Naive thymus-derived CD8-positive, alpha-beta T cell (primary cell): ENCODE data around the gene GSTM4. TPM values are rescaled to one million over a fixed set of nuclear protein-coding genes. Genes with fewer than 3 reads are reported as not detected.

Source experiments
- ATAC-seq, 2 donors: fragments of 150-1000 bp; cut with Tn5 transposase in 1 of 2; sonication (Bioruptor Pico), chemical (Tn5 transposase) in 1 of 2; 1 replicate in 1 of 2; 2 replicates in 1 of 2; pipeline ENCODE4 v1.10.0; 2021; ENCODE audit warnings: mild to moderate bottlenecking in 2 of 2, moderate library complexity in 2 of 2
- POLR2A ChIA-PET: fragments of 350-600 bp; sonication (Branson Sonifier 250); formaldehyde crosslinking; loops from one replicate; lab custom pipeline; 2021; ENCODE audit warnings: antibody characterized with exemption; lab: Charles Lee
- DNase-seq, 10 donors: peaks; one replicate each; pipeline versions ENCODE4 v3.0.0 to v3.0.0-alpha.2; 2020 to 2022
- H3K27ac Mint-ChIP-seq, 10 donors: one replicate each; pipeline ENCODE4 v1.8.0; 2020 to 2022; ENCODE audit warnings: mild to moderate bottlenecking in 10 of 10, mixed read lengths in 10 of 10, moderate library complexity in 4 of 10, inconsistent platforms in 1 of 10
- H3K27me3 Mint-ChIP-seq, 5 donors: one replicate each; pipeline ENCODE4 v1.8.0; 2021 to 2022; ENCODE audit warnings: mixed read lengths in 5 of 5
- H3K36me3 Mint-ChIP-seq, 3 donors: one replicate each; pipeline ENCODE4 v1.8.0; 2020 to 2022; ENCODE audit warnings: mixed read lengths in 3 of 3, mild to moderate bottlenecking in 2 of 3, inconsistent platforms in 1 of 3
- H3K4me1 Mint-ChIP-seq, 4 donors: one replicate each; pipeline ENCODE4 v1.8.0; 2021 to 2022; ENCODE audit warnings: mixed read lengths in 4 of 4
- H3K4me3 Mint-ChIP-seq, 10 donors: one replicate each; pipeline ENCODE4 v1.8.0; 2020 to 2022; ENCODE audit warnings: mild to moderate bottlenecking in 10 of 10, mixed read lengths in 10 of 10, moderate library complexity in 6 of 10, inconsistent platforms in 1 of 10
- H3K9me3 Mint-ChIP-seq, 9 donors: one replicate each; pipeline ENCODE4 v1.8.0; 2020 to 2022; ENCODE audit warnings: mixed read lengths in 9 of 9, mild to moderate bottlenecking in 3 of 9, inconsistent platforms in 1 of 9, moderate library complexity in 1 of 9
- polyA plus RNA-seq, 3 donors: library from polyadenylated mRNA; unstranded; fragments of 300-500 nt; fragmentation: Illumina TruSeq; gene quantifications; one replicate each; pipeline ENCODE4 v1.2.3, GENCODE V29; 2021
- total RNA-seq, 8 experiments: library from RNA in 2 of 8; stranded (reverse) in 2 of 8; gene quantifications; one replicate each; pipeline ENCODE4 v1.2.3 and lab custom pipeline; 2021 to 2026

GSTM4 gene
- total and polyA plus RNA-seq, 5 experiments from 2014 or later = 2.5 to 17.4 (median 8.6) TPM

GRCh38 chr1:109641861-109642260, 14.0 kb upstream of the GSTM4 start:
- peaks cover 4 to 14% (median 8%) of the 10 kb centered on the region in 4 donors for H3K4me1 Mint-ChIP-seq
- ATAC-seq = no peak
- H3K36me3 Mint-ChIP-seq = no peaks in the 10 kb centered on the region
- no peaks in the 10 kb centered on the region for H3K9me3 Mint-ChIP-seq
- no peak for DNase-seq
- POLR2A ChIA-PET = interaction anchor here (1.2 to 1.6 kb wide), 2 partner anchors 14 to 94 kb away, joined by 4 read pairs; partner anchors contain the start of genes GNAI3 and GSTM4
- peaks cover 0 to 7% (median 0%) of the 10 kb centered on the region in 5 donors for H3K27me3 Mint-ChIP-seq
- no peak overlapping the region for H3K27ac Mint-ChIP-seq
- no peak overlapping the region for H3K4me3 Mint-ChIP-seq

GRCh38 chr1:109642626-109643025, 13.3 kb upstream of the GSTM4 start:
- Mint-ChIP-seq H3K27ac (peak overlapping the region in 1 of 10 donors; percentile 46), H3K27me3 (peaks cover 0 to 7% (median 0%) of the 10 kb centered on the region in 5 donors), H3K4me3 (no peak overlapping the region), H3K36me3 (no peaks in the 10 kb centered on the region), H3K9me3 (no peaks in the 10 kb centered on the region), H3K4me1 (peaks cover 4 to 14% (median 8%) of the 10 kb centered on the region in 4 donors)
- no peak for ATAC-seq
- no peak for DNase-seq
- POLR2A ChIA-PET = no interaction called here

- POLR2A ChIA-PET = interaction anchor here (0.7 to 1.1 kb wide), 3 partner anchors 98 to 131 kb away, joined by 3 read pairs; no protein-coding TSS in a partner anchor
- no peaks in the 10 kb centered on the region for H3K36me3 Mint-ChIP-seq
- H3K9me3 Mint-ChIP-seq = no peaks in the 10 kb centered on the region
- H3K4me1 Mint-ChIP-seq = peaks cover 4 to 14% (median 8%) of the 10 kb centered on the region in 4 donors
- peaks cover 0 to 5% (median 0%) of the 10 kb centered on the region in 5 donors for H3K27me3 Mint-ChIP-seq
- ATAC-seq (peak; percentile 96 to 97), DNase-seq (peak; percentile 72 to 90 (median 84))
- H3K4me3 Mint-ChIP-seq = no peak overlapping the region
- peak overlapping the region in 3 of 10 donors; percentile 11 to 65 (median 19) for H3K27ac Mint-ChIP-seq
Observed at GRCh38 chr1:109643385-109644230, 12.3 kb upstream of the GSTM4 start.

GRCh38 chr1:109644670-109645069, 11.2 kb upstream of the GSTM4 start:
- no peak overlapping the region for H3K4me3 Mint-ChIP-seq
- H3K27ac Mint-ChIP-seq = no peak overlapping the region
- H3K9me3 Mint-ChIP-seq = no peaks in the 10 kb centered on the region
- DNase-seq (no peak), ATAC-seq (no peak)
- H3K4me1 Mint-ChIP-seq = peaks cover 4 to 14% (median 9%) of the 10 kb centered on the region in 4 donors
- no peaks in the 10 kb centered on the region for H3K36me3 Mint-ChIP-seq
- H3K27me3 Mint-ChIP-seq = peaks cover 0 to 5% (median 0%) of the 10 kb centered on the region in 5 donors
- POLR2A ChIA-PET = no interaction called here

- peaks cover 0 to 13% (median 6%) of the 10 kb centered on the region in 5 donors for H3K27me3 Mint-ChIP-seq
- no peak overlapping the region for H3K4me3 Mint-ChIP-seq
- no peak overlapping the region for H3K27ac Mint-ChIP-seq
- POLR2A ChIA-PET = no interaction called here
- no peaks in the 10 kb centered on the region for H3K9me3 Mint-ChIP-seq
- ATAC-seq (no peak), DNase-seq (no peak)
- no peaks in the 10 kb centered on the region for H3K36me3 Mint-ChIP-seq
- H3K4me1 Mint-ChIP-seq = peaks cover 0 to 7% (median under 1%) of the 10 kb centered on the region in 4 donors
Observed at GRCh38 chr1:109649491-109649914, 6.4 kb upstream of the GSTM4 start.

- Mint-ChIP-seq H3K27ac (no peak overlapping the region), H3K27me3 (peaks cover 0 to 13% (median 4%) of the 10 kb centered on the region in 5 donors), H3K4me3 (no peak overlapping the region), H3K36me3 (no peaks in the 10 kb centered on the region), H3K4me1 (peaks cover 5 to 18% (median 10%) of the 10 kb centered on the region in 4 donors), H3K9me3 (no peaks in the 10 kb centered on the region)
- no peak for DNase-seq
- POLR2A ChIA-PET = interaction anchor here (1.7 kb wide), 1 partner anchor 10 kb away, joined by 4 read pairs; no protein-coding TSS in a partner anchor
- ATAC-seq = no peak
Observed at GRCh38 chr1:109650609-109651008, 5.3 kb upstream of the GSTM4 start.

GRCh38 chr1:109652402-109652801, 3.5 kb upstream of the GSTM4 start:
- Mint-ChIP-seq H3K36me3 (no peaks in the 10 kb centered on the region), H3K4me1 (peaks cover 11 to 33% (median 23%) of the 10 kb centered on the region in 4 donors), H3K27ac (no peak overlapping the region), H3K27me3 (peaks cover 0 to 13% (median 4%) of the 10 kb centered on the region in 5 donors), H3K9me3 (no peaks in the 10 kb centered on the region), H3K4me3 (no peak overlapping the region)
- POLR2A ChIA-PET = interaction anchor here (1.4 kb wide), 1 partner anchor 13 kb away, joined by 3 read pairs; no protein-coding TSS in a partner anchor
- no peak for DNase-seq
- ATAC-seq = no peak

- Mint-ChIP-seq H3K4me1 (peaks cover 11 to 42% (median 28%) of the 10 kb centered on the region in 4 donors), H3K27ac (no peak overlapping the region), H3K4me3 (no peak overlapping the region), H3K27me3 (peaks cover 0 to 12% (median 4%) of the 10 kb centered on the region in 5 donors), H3K36me3 (peaks cover 0 to under 1% (median 0%) of the 10 kb centered on the region in 3 donors), H3K9me3 (no peaks in the 10 kb centered on the region)
- no peak for DNase-seq
- POLR2A ChIA-PET = interaction anchor here (1.4 kb wide), 1 partner anchor 14 kb away, joined by 3 read pairs; no protein-coding TSS in a partner anchor
- ATAC-seq = no peak
Observed at GRCh38 chr1:109653306-109653705, 2.6 kb upstream of the GSTM4 start.

- peaks cover 11 to 41% (median 31%) of the 10 kb centered on the region in 4 donors for H3K4me1 Mint-ChIP-seq
- DNase-seq = no peak
- ATAC-seq = no peak
- peak overlapping the region in 1 of 10 donors; percentile 76 for H3K27ac Mint-ChIP-seq
- no peaks in the 10 kb centered on the region for H3K9me3 Mint-ChIP-seq
- H3K27me3 Mint-ChIP-seq = peaks cover 0 to 12% (median 4%) of the 10 kb centered on the region in 5 donors
- POLR2A ChIA-PET = interaction anchor here (1.7 kb wide), 1 partner anchor 120 kb away, joined by 4 read pairs; no protein-coding TSS in a partner anchor
- peaks cover 0 to 9% (median 0%) of the 10 kb centered on the region in 3 donors for H3K36me3 Mint-ChIP-seq
- H3K4me3 Mint-ChIP-seq = peak overlapping the region in 7 of 10 donors; percentile 16 to 97 (median 45)
Observed at GRCh38 chr1:109654519-109654918, 1.4 kb upstream of the GSTM4 start.

- ATAC-seq (no peak), DNase-seq (no peak)
- Mint-ChIP-seq H3K4me1 (peaks cover 13 to 41% (median 31%) of the 10 kb centered on the region in 4 donors), H3K9me3 (no peaks in the 10 kb centered on the region), H3K36me3 (peaks cover 0 to 20% (median 0%) of the 10 kb centered on the region in 3 donors), H3K27ac (peak overlapping the region in 2 of 10 donors; percentile 25 to 77), H3K4me3 (peak overlapping the region in 9 of 10 donors; percentile 32 to 97 (median 49)), H3K27me3 (peaks cover 0 to 3% (median 0%) of the 10 kb centered on the region in 5 donors)
- POLR2A ChIA-PET = interaction anchor here (0.9 kb wide), 1 partner anchor 109 kb away, joined by 4 read pairs; the partner anchor contains the start of gene GNAI3
Observed at GRCh38 chr1:109657395-109657794, 1.5 kb downstream of the GSTM4 start.

- Mint-ChIP-seq H3K4me3 (peak overlapping the region in 6 of 10 donors; percentile 46 to 97 (median 75)), H3K36me3 (peaks cover 0 to 20% (median 0%) of the 10 kb centered on the region in 3 donors), H3K4me1 (peaks cover 13 to 41% (median 31%) of the 10 kb centered on the region in 4 donors), H3K27me3 (peaks cover 0 to 2% (median 0%) of the 10 kb centered on the region in 5 donors), H3K9me3 (no peaks in the 10 kb centered on the region), H3K27ac (peak overlapping the region in 3 of 10 donors; percentile 41 to 77 (median 50))
- DNase-seq (no peak), ATAC-seq (no peak)
- POLR2A ChIA-PET = interaction anchor here (0.7 kb wide), 1 partner anchor 21 kb away, joined by 3 read pairs; no protein-coding TSS in a partner anchor
Observed at GRCh38 chr1:109657970-109658369, 2.1 kb downstream of the GSTM4 start.

GRCh38 chr1:109658533-109659042, 2.7 kb downstream of the GSTM4 start:
- Mint-ChIP-seq H3K4me3 (peak overlapping the region in 4 of 10 donors; percentile 40 to 62 (median 50)), H3K9me3 (no peaks in the 10 kb centered on the region), H3K36me3 (peaks cover 0 to 20% (median 0%) of the 10 kb centered on the region in 3 donors), H3K27me3 (no peaks in the 10 kb centered on the region), H3K4me1 (peaks cover 13 to 40% (median 31%) of the 10 kb centered on the region in 4 donors), H3K27ac (peak overlapping the region in 3 of 10 donors; percentile 15 to 50 (median 41))
- DNase-seq = no peak
- no peak for ATAC-seq
- POLR2A ChIA-PET = interaction anchor here (0.7 kb wide), 1 partner anchor 22 kb away, joined by 3 read pairs; no protein-coding TSS in a partner anchor
